Measurements from ENCODE around the gene CDH13.

Gene CDH13

DNA sequence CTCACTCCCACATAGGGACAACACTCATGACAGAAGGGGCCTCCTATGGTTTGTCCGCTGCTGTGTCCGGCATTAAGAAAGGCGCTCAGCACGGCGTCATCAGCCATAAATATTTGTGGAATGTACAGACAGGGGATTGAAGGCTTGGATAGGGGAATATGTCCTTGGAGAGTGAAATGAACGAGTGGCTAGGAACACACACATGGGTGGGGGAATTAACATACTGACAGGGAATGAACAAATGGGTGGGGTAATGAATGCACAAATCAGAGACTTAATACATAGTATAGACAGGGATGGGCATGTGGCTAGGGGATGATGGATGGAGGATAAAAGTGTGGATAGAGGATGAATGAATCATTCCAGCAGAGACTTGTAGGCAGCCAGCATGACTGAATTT is 1027.0 kb downstream of the CDH13 start:
- ATAC-seq = no peak
- TF ChIP-seq, protein P1, sequence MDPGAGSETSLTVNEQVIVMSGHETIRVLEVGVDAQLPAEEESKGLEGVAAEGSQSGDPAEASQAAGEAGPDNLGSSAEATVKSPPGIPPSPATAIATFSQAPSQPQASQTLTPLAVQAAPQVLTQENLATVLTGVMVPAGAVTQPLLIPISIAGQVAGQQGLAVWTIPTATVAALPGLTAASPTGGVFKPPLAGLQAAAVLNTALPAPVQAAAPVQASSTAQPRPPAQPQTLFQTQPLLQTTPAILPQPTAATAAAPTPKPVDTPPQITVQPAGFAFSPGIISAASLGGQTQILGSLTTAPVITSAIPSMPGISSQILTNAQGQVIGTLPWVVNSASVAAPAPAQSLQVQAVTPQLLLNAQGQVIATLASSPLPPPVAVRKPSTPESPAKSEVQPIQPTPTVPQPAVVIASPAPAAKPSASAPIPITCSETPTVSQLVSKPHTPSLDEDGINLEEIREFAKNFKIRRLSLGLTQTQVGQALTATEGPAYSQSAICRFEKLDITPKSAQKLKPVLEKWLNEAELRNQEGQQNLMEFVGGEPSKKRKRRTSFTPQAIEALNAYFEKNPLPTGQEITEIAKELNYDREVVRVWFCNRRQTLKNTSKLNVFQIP (CRISPR knock-in tag; IDR thresholded peaks at IDR 0.05; ENCODE audit: borderline replicate concordance, low read depth) = no peak
- no peak for TF ChIP-seq ESRRG (CRISPR knock-in tag; IDR thresholded peaks at IDR 0.05)
- TF ChIP-seq ZNF565 (CRISPR knock-in tag; conservative IDR thresholded peaks at IDR 0.05; ENCODE audit: low read depth) = no peak
- no peak for TF ChIP-seq ARNTL (CRISPR knock-in tag; IDR thresholded peaks at IDR 0.05; ENCODE audit: borderline replicate concordance, low read depth)
- TF ChIP-seq ZNF8 (CRISPR knock-in tag; IDR thresholded peaks at IDR 0.05) = no peak
- no peak for TF ChIP-seq GLIS3 (CRISPR knock-in tag; IDR thresholded peaks at IDR 0.05)
- TF ChIP-seq, protein P2, sequence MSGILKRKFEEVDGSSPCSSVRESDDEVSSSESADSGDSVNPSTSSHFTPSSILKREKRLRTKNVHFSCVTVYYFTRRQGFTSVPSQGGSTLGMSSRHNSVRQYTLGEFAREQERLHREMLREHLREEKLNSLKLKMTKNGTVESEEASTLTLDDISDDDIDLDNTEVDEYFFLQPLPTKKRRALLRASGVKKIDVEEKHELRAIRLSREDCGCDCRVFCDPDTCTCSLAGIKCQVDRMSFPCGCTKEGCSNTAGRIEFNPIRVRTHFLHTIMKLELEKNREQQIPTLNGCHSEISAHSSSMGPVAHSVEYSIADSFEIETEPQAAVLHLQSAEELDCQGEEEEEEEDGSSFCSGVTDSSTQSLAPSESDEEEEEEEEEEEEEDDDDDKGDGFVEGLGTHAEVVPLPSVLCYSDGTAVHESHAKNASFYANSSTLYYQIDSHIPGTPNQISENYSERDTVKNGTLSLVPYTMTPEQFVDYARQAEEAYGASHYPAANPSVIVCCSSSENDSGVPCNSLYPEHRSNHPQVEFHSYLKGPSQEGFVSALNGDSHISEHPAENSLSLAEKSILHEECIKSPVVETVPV (CRISPR knock-in tag; IDR thresholded peaks at IDR 0.05) = no peak
- no peak for TF ChIP-seq SNAI2 (CRISPR knock-in tag; IDR thresholded peaks at IDR 0.05)
- no peak for TF ChIP-seq RARB (CRISPR knock-in tag; IDR thresholded peaks at IDR 0.05)
- TF ChIP-seq ISL1 (CRISPR knock-in tag; IDR thresholded peaks at IDR 0.05) = no peak

DNA sequence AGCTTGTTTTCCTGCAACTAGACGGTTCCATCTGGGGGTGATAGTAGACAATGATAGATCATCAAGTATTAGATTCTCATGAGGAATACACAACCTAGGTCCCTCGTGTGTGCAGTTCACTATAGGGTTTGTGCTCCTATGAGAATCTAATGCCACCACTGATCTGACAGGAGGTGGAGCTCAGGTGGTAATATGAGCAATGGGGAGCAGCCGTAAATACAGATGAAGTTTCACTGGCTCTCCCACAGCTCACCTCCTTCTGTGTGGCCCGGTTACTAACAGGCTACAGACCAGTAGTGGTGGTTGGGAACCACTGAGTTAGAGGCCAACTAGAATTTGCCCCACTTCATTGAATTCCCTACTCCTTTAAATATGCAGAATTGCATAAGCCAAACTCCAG is 1033.5 kb downstream of the CDH13 start:
- no peak for ATAC-seq
- TF ChIP-seq GLIS3 (CRISPR knock-in tag; IDR thresholded peaks at IDR 0.05) (no peak), ZNF70 (CRISPR knock-in tag; IDR thresholded peaks at IDR 0.05) (no peak)

DNA sequence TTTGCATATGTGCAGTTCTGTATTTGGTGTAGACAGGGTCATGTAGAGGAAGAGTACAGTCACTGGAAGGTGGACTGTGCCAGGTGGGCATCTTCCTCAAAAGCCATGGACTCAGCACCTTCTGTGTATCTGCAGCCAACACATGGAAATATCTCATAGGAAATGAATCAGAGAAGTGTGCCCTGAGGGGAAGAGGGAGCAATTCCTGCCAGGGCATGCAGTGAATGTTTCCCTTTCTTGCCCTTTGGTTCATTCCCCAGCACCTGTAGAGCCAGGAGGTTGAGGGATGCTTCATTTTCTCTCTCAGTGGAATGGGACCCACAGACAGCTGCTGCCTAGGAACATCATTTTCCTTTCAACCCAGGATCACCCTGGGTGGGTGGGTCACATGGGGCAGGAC is 1034.9 kb downstream of the CDH13 start:
- TF ChIP-seq, protein P2 (CRISPR knock-in tag; IDR thresholded peaks at IDR 0.05) = no peak
- TF ChIP-seq ZFP3 (CRISPR knock-in tag; IDR thresholded peaks at IDR 0.05) = no peak
- no peak for TF ChIP-seq ARNTL (CRISPR knock-in tag; IDR thresholded peaks at IDR 0.05; ENCODE audit: borderline replicate concordance, low read depth)
- TF ChIP-seq BACH2 (CRISPR knock-in tag; IDR thresholded peaks at IDR 0.05; ENCODE audit: borderline replicate concordance) = no peak
- TF ChIP-seq, protein P3, sequence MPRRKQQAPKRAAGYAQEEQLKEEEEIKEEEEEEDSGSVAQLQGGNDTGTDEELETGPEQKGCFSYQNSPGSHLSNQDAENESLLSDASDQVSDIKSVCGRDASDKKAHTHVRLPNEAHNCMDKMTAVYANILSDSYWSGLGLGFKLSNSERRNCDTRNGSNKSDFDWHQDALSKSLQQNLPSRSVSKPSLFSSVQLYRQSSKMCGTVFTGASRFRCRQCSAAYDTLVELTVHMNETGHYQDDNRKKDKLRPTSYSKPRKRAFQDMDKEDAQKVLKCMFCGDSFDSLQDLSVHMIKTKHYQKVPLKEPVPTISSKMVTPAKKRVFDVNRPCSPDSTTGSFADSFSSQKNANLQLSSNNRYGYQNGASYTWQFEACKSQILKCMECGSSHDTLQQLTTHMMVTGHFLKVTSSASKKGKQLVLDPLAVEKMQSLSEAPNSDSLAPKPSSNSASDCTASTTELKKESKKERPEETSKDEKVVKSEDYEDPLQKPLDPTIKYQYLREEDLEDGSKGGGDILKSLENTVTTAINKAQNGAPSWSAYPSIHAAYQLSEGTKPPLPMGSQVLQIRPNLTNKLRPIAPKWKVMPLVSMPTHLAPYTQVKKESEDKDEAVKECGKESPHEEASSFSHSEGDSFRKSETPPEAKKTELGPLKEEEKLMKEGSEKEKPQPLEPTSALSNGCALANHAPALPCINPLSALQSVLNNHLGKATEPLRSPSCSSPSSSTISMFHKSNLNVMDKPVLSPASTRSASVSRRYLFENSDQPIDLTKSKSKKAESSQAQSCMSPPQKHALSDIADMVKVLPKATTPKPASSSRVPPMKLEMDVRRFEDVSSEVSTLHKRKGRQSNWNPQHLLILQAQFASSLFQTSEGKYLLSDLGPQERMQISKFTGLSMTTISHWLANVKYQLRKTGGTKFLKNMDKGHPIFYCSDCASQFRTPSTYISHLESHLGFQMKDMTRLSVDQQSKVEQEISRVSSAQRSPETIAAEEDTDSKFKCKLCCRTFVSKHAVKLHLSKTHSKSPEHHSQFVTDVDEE (CRISPR knock-in tag; IDR thresholded peaks at IDR 0.05) = no peak
- no peak for TF ChIP-seq TOX (CRISPR knock-in tag; IDR thresholded peaks at IDR 0.05; ENCODE audit: borderline replicate concordance)
- TF ChIP-seq, protein P4, sequence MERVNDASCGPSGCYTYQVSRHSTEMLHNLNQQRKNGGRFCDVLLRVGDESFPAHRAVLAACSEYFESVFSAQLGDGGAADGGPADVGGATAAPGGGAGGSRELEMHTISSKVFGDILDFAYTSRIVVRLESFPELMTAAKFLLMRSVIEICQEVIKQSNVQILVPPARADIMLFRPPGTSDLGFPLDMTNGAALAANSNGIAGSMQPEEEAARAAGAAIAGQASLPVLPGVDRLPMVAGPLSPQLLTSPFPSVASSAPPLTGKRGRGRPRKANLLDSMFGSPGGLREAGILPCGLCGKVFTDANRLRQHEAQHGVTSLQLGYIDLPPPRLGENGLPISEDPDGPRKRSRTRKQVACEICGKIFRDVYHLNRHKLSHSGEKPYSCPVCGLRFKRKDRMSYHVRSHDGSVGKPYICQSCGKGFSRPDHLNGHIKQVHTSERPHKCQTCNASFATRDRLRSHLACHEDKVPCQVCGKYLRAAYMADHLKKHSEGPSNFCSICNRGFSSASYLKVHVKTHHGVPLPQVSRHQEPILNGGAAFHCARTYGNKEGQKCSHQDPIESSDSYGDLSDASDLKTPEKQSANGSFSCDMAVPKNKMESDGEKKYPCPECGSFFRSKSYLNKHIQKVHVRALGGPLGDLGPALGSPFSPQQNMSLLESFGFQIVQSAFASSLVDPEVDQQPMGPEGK (CRISPR knock-in tag; IDR thresholded peaks at IDR 0.05; ENCODE audit: borderline replicate concordance) = no peak
- ATAC-seq = no peak

DNA sequence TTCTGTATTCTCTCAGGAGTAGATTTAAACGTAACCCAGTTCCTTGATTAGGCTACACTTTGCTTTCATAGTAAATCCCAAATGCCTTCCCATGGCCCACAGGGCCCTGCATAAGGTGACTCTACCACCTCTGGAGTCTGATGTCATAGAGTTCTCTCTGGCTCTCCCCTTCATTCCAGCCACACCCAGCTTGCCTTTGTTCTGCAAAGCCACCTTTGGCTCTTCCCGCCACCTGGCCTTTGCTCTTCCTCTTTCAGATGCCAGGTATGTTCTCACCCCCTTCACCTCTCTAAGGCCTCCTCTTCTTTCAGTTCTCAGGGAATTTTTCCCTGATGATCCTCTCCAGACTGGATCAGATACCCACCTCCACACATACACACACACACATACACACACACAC is 1039.7 kb downstream of the CDH13 start:
- TF ChIP-seq TCF4 (CRISPR knock-in tag; IDR thresholded peaks at IDR 0.05; ENCODE audit: borderline replicate concordance) (no peak), ESRRG (CRISPR knock-in tag; IDR thresholded peaks at IDR 0.05) (no peak), ISL1 (CRISPR knock-in tag; IDR thresholded peaks at IDR 0.05) (no peak), TOX (CRISPR knock-in tag; IDR thresholded peaks at IDR 0.05; ENCODE audit: borderline replicate concordance) (no peak), ZFP30 (CRISPR knock-in tag; IDR thresholded peaks at IDR 0.05) (no peak), CSDC2 (CRISPR knock-in tag; IDR thresholded peaks at IDR 0.05) (no peak), ZNF8 (CRISPR knock-in tag; IDR thresholded peaks at IDR 0.05) (no peak), SNAI2 (CRISPR knock-in tag; IDR thresholded peaks at IDR 0.05) (no peak), OSR1 (CRISPR knock-in tag; IDR thresholded peaks at IDR 0.05) (no peak), ZFP3 (CRISPR knock-in tag; IDR thresholded peaks at IDR 0.05) (no peak), ZC3H10 (CRISPR knock-in tag; IDR thresholded peaks at IDR 0.05) (no peak), BACH2 (CRISPR knock-in tag; IDR thresholded peaks at IDR 0.05; ENCODE audit: borderline replicate concordance) (no peak)
- TF ChIP-seq, protein P1 (CRISPR knock-in tag; IDR thresholded peaks at IDR 0.05; ENCODE audit: borderline replicate concordance, low read depth) = no peak
- TF ChIP-seq, protein P4 (CRISPR knock-in tag; IDR thresholded peaks at IDR 0.05; ENCODE audit: borderline replicate concordance) = no peak
- TF ChIP-seq, protein P2 (CRISPR knock-in tag; IDR thresholded peaks at IDR 0.05) = no peak
- no peak for ATAC-seq

All from SK-N-SH treated with all-trans-retinoic acid at 6 μM for 48 hours (cell line).